T-cell (primary cell): Measurements from ENCODE around the gene MEMO1. TPM values are rescaled to one million over a fixed set of nuclear protein-coding genes. Genes with fewer than 3 reads are reported as not detected.

Experiments used
- ATAC-seq, 4 experiments: fragments of 200-7000 bp in 3 of 4; fragments of 150-1000 bp in 1 of 4; cut with Tn5 transposase; replicated peaks in 1 of 4; 1 replicate in 3 of 4; 2 replicates in 1 of 4; pipeline ENCODE4 v1.10.0; 2021; ENCODE audit warnings: moderate library complexity in 3 of 4, mild to moderate bottlenecking in 2 of 4, moderate number of reproducible peaks in 1 of 4
- CTCF ChIA-PET, 2 donors: fragments of 300-600 bp; sonication (Branson Sonifier 250); formaldehyde crosslinking; loops; one replicate each; lab custom pipeline; 2022; ENCODE audit warnings: antibody characterized with exemption in 2 of 2; lab: Charles Lee
- POLR2A ChIA-PET, 2 donors: fragments of 300-600 bp; sonication (Branson Sonifier 250); formaldehyde crosslinking; loops; one replicate each; lab custom pipeline; 2022; ENCODE audit warnings: antibody characterized with exemption in 2 of 2; lab: Charles Lee
- DNase-seq, 35 experiments: peaks; one replicate each; pipeline versions ENCODE4 v3.0.0 to v3.0.0-alpha.2; 2013 to 2023
- H3K27ac ChIP-seq: one replicate; pipeline ENCODE4 v1.5.1; 2013; ENCODE audit warnings: low read length
- H3K27me3 ChIP-seq, 2 experiments: replicated peaks in 1 of 2; 1 replicate in 1 of 2; 2 replicates in 1 of 2; pipeline versions ENCODE4 v1.6.1 to v1.7.0; 2013; ENCODE audit warnings: low read length in 1 of 2, mixed read lengths in 1 of 2; ENCODE audit not compliant: control insufficient read depth in 2 of 2, insufficient read depth in 2 of 2; ENCODE audit errors: extremely low read depth in 1 of 2
- H3K36me3 ChIP-seq, 2 donors: 1 replicate in 1 of 2; 2 replicates in 1 of 2; pipeline versions ENCODE4 v1.6.1 to v1.7.0; 2013; ENCODE audit warnings: low read length in 1 of 2; ENCODE audit not compliant: control insufficient read depth in 2 of 2, insufficient read depth in 1 of 2; ENCODE audit errors: extremely low read depth in 1 of 2
- H3K4me1 ChIP-seq, 2 experiments: 1 replicate in 1 of 2; 2 replicates in 1 of 2; pipeline versions ENCODE4 v1.6.1 to v1.7.0; 2013; ENCODE audit warnings: low read length in 2 of 2, mixed read lengths in 1 of 2; ENCODE audit not compliant: insufficient read depth in 2 of 2, control insufficient read depth in 1 of 2; ENCODE audit errors: extremely low read depth in 1 of 2
- H3K4me3 ChIP-seq, 2 donors: 1 replicate in 1 of 2; 2 replicates in 1 of 2; pipeline versions ENCODE4 v1.5.1 to v1.7.0; 2013; ENCODE audit warnings: mild to moderate bottlenecking in 2 of 2, low read length in 1 of 2, moderate library complexity in 1 of 2; ENCODE audit not compliant: control insufficient read depth in 1 of 2; ENCODE audit errors: extremely low read depth in 1 of 2
- H3K9me3 ChIP-seq: 2 replicates; pipeline ENCODE4 v1.7.0; 2013
- H3K27ac Mint-ChIP-seq, 2 donors: one replicate each; pipeline ENCODE4 v1.8.0; 2020 to 2021; ENCODE audit warnings: mild to moderate bottlenecking in 2 of 2, mixed read lengths in 2 of 2
- H3K27me3 Mint-ChIP-seq, 2 donors: one replicate each; pipeline ENCODE4 v1.8.0; 2021 to 2022; ENCODE audit warnings: mixed read lengths in 2 of 2
- H3K36me3 Mint-ChIP-seq: one replicate; pipeline ENCODE4 v1.8.0; 2021; ENCODE audit warnings: mixed read lengths
- H3K4me1 Mint-ChIP-seq, 3 donors: one replicate each; pipeline ENCODE4 v1.8.0; 2020 to 2022; ENCODE audit warnings: mixed read lengths in 3 of 3, mild to moderate bottlenecking in 1 of 3
- H3K4me3 Mint-ChIP-seq, 3 donors: one replicate each; pipeline ENCODE4 v1.8.0; 2020 to 2022; ENCODE audit warnings: mild to moderate bottlenecking in 3 of 3, mixed read lengths in 3 of 3, moderate library complexity in 3 of 3
- H3K9me3 Mint-ChIP-seq, 3 donors: one replicate each; pipeline ENCODE4 v1.8.0; 2020 to 2022; ENCODE audit warnings: mixed read lengths in 3 of 3
- WGBS: methylation state at CpG from one replicate; pipeline ENCODE4 v1.1.5; 2013; ENCODE audit warnings: missing lambda C conversion rate; ENCODE audit not compliant: insufficient coverage; 5-methylcytosine and 5-hydroxymethylcytosine counted together
- total RNA-seq, 35 experiments: library from RNA in 6 of 35; stranded (reverse) in 6 of 35; fragments of 120-200 nt in 1 of 35; gene quantifications; one replicate each; pipeline versions ENCODE4 v1.2.1 to v1.2.4 and lab custom pipeline; 2013 to 2026

The MEMO1 gene
- total RNA-seq, 5 donors from 2014 or later (not counting 1 experiment from before 2014, with no cell fraction given), result 35.0 to 46.3 (median 41.5) TPM

GRCh38 chr2:31832363-31832762, 178.4 kb downstream of the MEMO1 start:
- Histone ChIP-seq H3K27me3 (peaks cover 0 to 8% of the 10 kb centered on the region in 2 experiments), H3K36me3 (no peaks in the 10 kb centered on the region), H3K27ac (no peak overlapping the region), H3K9me3 (peaks cover 5% of the 10 kb centered on the region), H3K4me3 (no peak overlapping the region), H3K4me1 (no peaks in the 10 kb centered on the region)
- H3K4me1 Mint-ChIP-seq, result no peaks in the 10 kb centered on the region
- H3K36me3 Mint-ChIP-seq, result peaks cover 3% of the 10 kb centered on the region
- no peak for DNase-seq
- peaks cover 9 to 11% of the 10 kb centered on the region in 2 donors for H3K27me3 Mint-ChIP-seq
- CTCF ChIA-PET, result no interaction called here
- no peak overlapping the region for H3K27ac Mint-ChIP-seq
- H3K9me3 Mint-ChIP-seq, result peaks cover 12 to 17% (median 12%) of the 10 kb centered on the region in 3 donors
- 91% methylated on average over 4 of the region's 5 CpGs for WGBS
- H3K4me3 Mint-ChIP-seq, result no peak overlapping the region
- ATAC-seq, result no peak
- POLR2A ChIA-PET, result no interaction called here

- H3K4me1 Mint-ChIP-seq, result no peaks in the 10 kb centered on the region
- DNase-seq (no peak), ATAC-seq (no peak)
- peaks cover 12 to 16% of the 10 kb centered on the region in 2 donors for H3K27me3 Mint-ChIP-seq
- peaks cover 3% of the 10 kb centered on the region for H3K36me3 Mint-ChIP-seq
- CTCF ChIA-PET, result no interaction called here
- H3K27ac Mint-ChIP-seq, result no peak overlapping the region
- Histone ChIP-seq H3K27me3 (peaks cover 0 to 12% of the 10 kb centered on the region in 2 experiments), H3K27ac (no peak overlapping the region), H3K36me3 (no peaks in the 10 kb centered on the region), H3K4me1 (no peaks in the 10 kb centered on the region), H3K9me3 (peaks cover 5% of the 10 kb centered on the region), H3K4me3 (no peak overlapping the region)
- POLR2A ChIA-PET, result no interaction called here
- peaks cover 13 to 19% (median 13%) of the 10 kb centered on the region in 3 donors for H3K9me3 Mint-ChIP-seq
- H3K4me3 Mint-ChIP-seq, result no peak overlapping the region
- WGBS, result 100% methylated on average over 1 of the region's 2 CpGs
Observed at GRCh38 chr2:31831585-31831984, 179.2 kb downstream of the MEMO1 start.

GRCh38 chr2:31828891-31829290, 181.9 kb downstream of the MEMO1 start:
- Histone ChIP-seq H3K36me3 (no peaks in the 10 kb centered on the region), H3K4me1 (no peaks in the 10 kb centered on the region), H3K27me3 (peaks cover 0 to 12% of the 10 kb centered on the region in 2 experiments), H3K9me3 (peaks cover 5% of the 10 kb centered on the region), H3K27ac (no peak overlapping the region), H3K4me3 (no peak overlapping the region)
- H3K4me3 Mint-ChIP-seq, result no peak overlapping the region
- WGBS, result 83% methylated on average over 2 of the region's 2 CpGs
- DNase-seq (no peak), ATAC-seq (no peak)
- H3K9me3 Mint-ChIP-seq, result peaks cover 13 to 25% (median 15%) of the 10 kb centered on the region in 3 donors
- H3K36me3 Mint-ChIP-seq, result peaks cover 3% of the 10 kb centered on the region
- CTCF ChIA-PET, result no interaction called here
- POLR2A ChIA-PET, result interaction anchor here in 1 of 2 donors (0.5 to 1.1 kb wide), 2 partner anchors 19 to 1788 kb away, joined by 3 to 5 read pairs; no protein-coding TSS in a partner anchor
- no peak overlapping the region for H3K27ac Mint-ChIP-seq
- H3K27me3 Mint-ChIP-seq, result peaks cover 12 to 19% of the 10 kb centered on the region in 2 donors
- no peaks in the 10 kb centered on the region for H3K4me1 Mint-ChIP-seq

- no peaks in the 10 kb centered on the region for H3K4me1 ChIP-seq
- H3K36me3 ChIP-seq, result no peaks in the 10 kb centered on the region
- ChIA-PET CTCF (no interaction called here), POLR2A (no interaction called here)
- peaks cover 8 to 15% of the 10 kb centered on the region in 2 donors for H3K27me3 Mint-ChIP-seq
- 94% methylated on average over 8 of the region's 11 CpGs for WGBS
- H3K27ac ChIP-seq, result no peak overlapping the region
- H3K4me1 Mint-ChIP-seq, result no peaks in the 10 kb centered on the region
- H3K27me3 ChIP-seq, result peaks cover 0 to 4% of the 10 kb centered on the region in 2 experiments
- no peaks in the 10 kb centered on the region for H3K9me3 ChIP-seq
- H3K4me3 Mint-ChIP-seq, result no peak overlapping the region
- H3K27ac Mint-ChIP-seq, result no peak overlapping the region
- no peak overlapping the region for H3K4me3 ChIP-seq
- DNase-seq, result no peak
- ATAC-seq, result no peak
- peaks cover 10 to 38% (median 33%) of the 10 kb centered on the region in 3 donors for H3K9me3 Mint-ChIP-seq
- H3K36me3 Mint-ChIP-seq, result peaks cover 12% of the 10 kb centered on the region
Observed at GRCh38 chr2:31823558-31823957, 187.2 kb downstream of the MEMO1 start.

- Mint-ChIP-seq H3K9me3 (peaks cover 8 to 33% (median 29%) of the 10 kb centered on the region in 3 donors), H3K27ac (no peak overlapping the region), H3K4me1 (no peaks in the 10 kb centered on the region), H3K27me3 (peaks cover 5 to 10% of the 10 kb centered on the region in 2 donors), H3K4me3 (no peak overlapping the region), H3K36me3 (peaks cover 12% of the 10 kb centered on the region)
- ATAC-seq (no peak), DNase-seq (no peak)
- Histone ChIP-seq H3K27ac (no peak overlapping the region), H3K4me1 (no peaks in the 10 kb centered on the region), H3K4me3 (no peak overlapping the region), H3K36me3 (no peaks in the 10 kb centered on the region), H3K27me3 (peaks cover 0 to 4% of the 10 kb centered on the region in 2 experiments), H3K9me3 (no peaks in the 10 kb centered on the region)
- WGBS, result 97% methylated on average over 5 of the region's 7 CpGs
- CTCF ChIA-PET, result no interaction called here
- POLR2A ChIA-PET, result no interaction called here
Observed at GRCh38 chr2:31822587-31822986, 188.2 kb downstream of the MEMO1 start.

Other genes with a start within 250 kb of the MEMO1 start
- gene DPY30, start 28.8 kb upstream of the MEMO1 start, total RNA-seq, result 10 to 100 TPM; 30.3 to 54.1 (median 45.6) TPM
- gene SPAST, start 52.5 kb upstream of the MEMO1 start, total RNA-seq, result 10 to 100 TPM; 17.7 to 21.9 (median 19.9) TPM
- gene SLC30A6, start 154.9 kb upstream of the MEMO1 start, total RNA-seq, result 10 to 100 TPM; 13.2 to 19.2 (median 15.5) TPM